GM04504 (cell line): ENCODE results near the gene ABAT.
A peak's percentile ranks its signal among the peaks of the same experiment; 100 is the strongest.

Experiments used
- DNase-seq: peaks from one replicate; pipeline ENCODE4 v3.0.0-alpha.2; 2012; ENCODE audit warnings: low read depth

The ABAT gene

GRCh38 chr16:8674413-8675022, at the start of gene ABAT:
TSS of gene ABAT (plus strand) at chr16:8674617. CDS start at chr16:8735740, 61,123 bp downstream.
- DNase-seq: peak; percentile 41

GRCh38 chr16:8625491-8626087, 48.8 kb upstream of the ABAT start:
- DNase-seq: no peak

- DNase-seq: no peak
Measured at GRCh38 chr16:8626946-8627345, 47.5 kb upstream of the ABAT start.

- DNase-seq: no peak
Measured at GRCh38 chr16:8627456-8627855, 47.0 kb upstream of the ABAT start.

GRCh38 chr16:8628981-8629725, 45.3 kb upstream of the ABAT start:
- DNase-seq: no peak

GRCh38 chr16:8630255-8630953, 44.0 kb upstream of the ABAT start:
- no peak for DNase-seq

- no peak for DNase-seq
Measured at GRCh38 chr16:8631373-8631772, 43.0 kb upstream of the ABAT start.

- DNase-seq: no peak
Measured at GRCh38 chr16:8631818-8632465, 42.5 kb upstream of the ABAT start.

GRCh38 chr16:8632675-8633182, 41.7 kb upstream of the ABAT start:
- DNase-seq: no peak

GRCh38 chr16:8634991-8635736, 39.3 kb upstream of the ABAT start:
- DNase-seq: no peak

GRCh38 chr16:8639694-8640093, 34.7 kb upstream of the ABAT start:
- DNase-seq: no peak

- no peak for DNase-seq
Measured at GRCh38 chr16:8641671-8642070, 32.7 kb upstream of the ABAT start.

- DNase-seq: no peak
Measured at GRCh38 chr16:8642146-8642545, 32.3 kb upstream of the ABAT start.

- DNase-seq: no peak
Measured at GRCh38 chr16:8644211-8645140, 29.9 kb upstream of the ABAT start.

- DNase-seq: no peak
Measured at GRCh38 chr16:8645141-8645521, 29.3 kb upstream of the ABAT start.

- no peak for DNase-seq
Measured at GRCh38 chr16:8645831-8646230, 28.6 kb upstream of the ABAT start.

GRCh38 chr16:8646326-8647053, 27.9 kb upstream of the ABAT start:
- DNase-seq: no peak

- DNase-seq: no peak
Measured at GRCh38 chr16:8647721-8648318, 26.6 kb upstream of the ABAT start.

- DNase-seq: no peak
Measured at GRCh38 chr16:8648877-8649276, 25.5 kb upstream of the ABAT start.
